ENCODE measurements around the gene NAA35.

The NAA35 gene

DNA sequence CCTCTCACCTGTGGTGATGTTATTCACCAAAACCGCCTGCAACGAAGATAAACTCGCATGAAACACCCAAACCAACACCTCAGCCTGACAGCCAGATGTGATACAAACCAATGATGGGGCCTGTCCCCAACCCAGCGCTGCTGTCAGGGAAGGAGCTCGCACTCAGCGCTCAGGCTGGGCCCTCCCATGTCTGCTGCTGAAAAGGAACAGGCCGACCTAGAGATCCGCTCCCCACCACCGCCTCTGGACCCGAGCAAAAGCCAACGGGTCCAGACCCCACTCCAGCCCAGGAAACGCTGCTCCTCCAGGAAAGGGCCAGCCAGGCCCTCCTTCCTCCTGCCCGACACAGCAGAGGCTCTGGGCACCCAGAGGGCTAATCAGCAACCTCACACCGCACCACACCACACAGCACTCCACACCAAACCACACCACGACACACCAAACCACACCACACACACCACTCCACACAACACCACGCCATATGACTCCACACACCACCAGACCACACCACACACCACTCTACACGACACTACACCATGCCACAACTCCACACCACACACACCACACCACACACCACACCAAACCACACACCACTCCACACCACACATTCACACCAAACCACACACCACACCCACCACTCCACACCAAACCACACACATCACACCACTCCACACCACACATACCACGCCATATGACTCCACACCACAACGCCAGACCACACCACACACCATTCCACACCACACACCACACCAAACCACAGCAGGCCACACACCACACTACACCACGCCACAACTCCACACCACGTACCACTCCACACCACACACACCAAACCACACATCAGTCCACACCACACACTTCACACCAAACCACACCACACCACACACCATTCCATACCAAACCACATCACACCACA lies 111.9 kb downstream of the NAA35 start:
- TF ChIP-seq, protein P1, sequence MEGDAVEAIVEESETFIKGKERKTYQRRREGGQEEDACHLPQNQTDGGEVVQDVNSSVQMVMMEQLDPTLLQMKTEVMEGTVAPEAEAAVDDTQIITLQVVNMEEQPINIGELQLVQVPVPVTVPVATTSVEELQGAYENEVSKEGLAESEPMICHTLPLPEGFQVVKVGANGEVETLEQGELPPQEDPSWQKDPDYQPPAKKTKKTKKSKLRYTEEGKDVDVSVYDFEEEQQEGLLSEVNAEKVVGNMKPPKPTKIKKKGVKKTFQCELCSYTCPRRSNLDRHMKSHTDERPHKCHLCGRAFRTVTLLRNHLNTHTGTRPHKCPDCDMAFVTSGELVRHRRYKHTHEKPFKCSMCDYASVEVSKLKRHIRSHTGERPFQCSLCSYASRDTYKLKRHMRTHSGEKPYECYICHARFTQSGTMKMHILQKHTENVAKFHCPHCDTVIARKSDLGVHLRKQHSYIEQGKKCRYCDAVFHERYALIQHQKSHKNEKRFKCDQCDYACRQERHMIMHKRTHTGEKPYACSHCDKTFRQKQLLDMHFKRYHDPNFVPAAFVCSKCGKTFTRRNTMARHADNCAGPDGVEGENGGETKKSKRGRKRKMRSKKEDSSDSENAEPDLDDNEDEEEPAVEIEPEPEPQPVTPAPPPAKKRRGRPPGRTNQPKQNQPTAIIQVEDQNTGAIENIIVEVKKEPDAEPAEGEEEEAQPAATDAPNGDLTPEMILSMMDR (IDR thresholded peaks at IDR 0.05; ENCODE audit: low read depth, low read length, missing control alignments): no peak
- H3K27ac ChIP-seq: no peak overlapping the region
- no peak overlapping the region for H3K4me3 ChIP-seq (ENCODE audit: low read depth, low read length)
- H3K27me3 ChIP-seq (replicated peaks): no peaks in the 10 kb centered on the region
- in situ Hi-C loops (cut with HindIII; ENCODE audit: low pct_ligation_motif_present, low sequenced_read_pairs): no loop called here
- no peaks in the 10 kb centered on the region for H3K36me3 ChIP-seq (replicated peaks)
- no peak for DNase-seq

DNA sequence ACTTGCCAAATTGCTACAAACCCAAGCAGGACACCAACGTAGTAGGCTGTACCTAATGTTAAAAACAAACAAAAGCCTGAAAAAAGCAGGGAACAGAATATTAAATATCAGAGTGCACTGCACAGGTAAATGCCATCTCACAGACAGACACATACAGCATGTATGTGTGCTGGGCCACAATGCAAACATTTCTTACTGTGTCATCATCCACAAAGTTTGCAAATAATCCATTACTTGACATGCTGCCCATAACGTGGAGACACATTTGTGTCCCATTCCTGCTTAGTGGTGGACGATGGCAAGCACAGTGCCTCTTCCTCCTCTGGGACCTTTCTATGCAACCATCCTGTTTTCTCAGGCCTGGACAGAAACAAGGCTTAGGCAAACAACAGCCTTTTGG lies 113.7 kb downstream of the NAA35 start:
- H3K4me3 ChIP-seq (ENCODE audit: low read depth, low read length): no peak overlapping the region
- TF ChIP-seq, protein P1 (IDR thresholded peaks at IDR 0.05; ENCODE audit: low read depth, low read length, missing control alignments): no peak
- no peaks in the 10 kb centered on the region for H3K27me3 ChIP-seq (replicated peaks)
- no peak for DNase-seq
- in situ Hi-C loops (cut with HindIII; ENCODE audit: low pct_ligation_motif_present, low sequenced_read_pairs): no loop called here
- no peak overlapping the region for H3K27ac ChIP-seq
- H3K36me3 ChIP-seq (replicated peaks): no peaks in the 10 kb centered on the region

DNA sequence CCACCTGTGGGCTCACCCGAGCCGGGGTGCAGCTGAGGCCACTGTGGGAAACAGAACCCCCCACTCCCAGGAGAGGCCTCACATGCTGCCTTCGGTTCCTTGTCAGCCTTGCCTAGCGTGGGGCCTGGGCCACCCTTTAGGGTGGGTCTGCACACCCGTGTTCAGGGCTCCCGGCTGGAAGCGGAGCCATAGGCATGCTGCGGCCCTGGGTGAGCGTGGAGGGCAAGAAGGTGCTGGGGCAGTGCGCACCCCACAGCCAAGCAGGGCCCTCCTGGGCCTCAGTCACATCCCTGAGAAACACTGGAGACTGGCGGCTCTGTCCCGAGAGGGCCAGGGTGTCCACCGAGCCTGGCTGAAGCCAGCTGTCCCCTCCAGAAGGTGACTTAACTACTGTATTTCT lies 116.5 kb downstream of the NAA35 start:
- TF ChIP-seq, protein P1 (IDR thresholded peaks at IDR 0.05; ENCODE audit: low read depth, low read length, missing control alignments): no peak
- in situ Hi-C loops (cut with HindIII; ENCODE audit: low pct_ligation_motif_present, low sequenced_read_pairs): no loop called here
- no peak overlapping the region for H3K4me3 ChIP-seq (ENCODE audit: low read depth, low read length)
- no peak for DNase-seq
- H3K27me3 ChIP-seq (replicated peaks): no peaks in the 10 kb centered on the region
- H3K36me3 ChIP-seq (replicated peaks): no peaks in the 10 kb centered on the region
- no peak overlapping the region for H3K27ac ChIP-seq

DNA sequence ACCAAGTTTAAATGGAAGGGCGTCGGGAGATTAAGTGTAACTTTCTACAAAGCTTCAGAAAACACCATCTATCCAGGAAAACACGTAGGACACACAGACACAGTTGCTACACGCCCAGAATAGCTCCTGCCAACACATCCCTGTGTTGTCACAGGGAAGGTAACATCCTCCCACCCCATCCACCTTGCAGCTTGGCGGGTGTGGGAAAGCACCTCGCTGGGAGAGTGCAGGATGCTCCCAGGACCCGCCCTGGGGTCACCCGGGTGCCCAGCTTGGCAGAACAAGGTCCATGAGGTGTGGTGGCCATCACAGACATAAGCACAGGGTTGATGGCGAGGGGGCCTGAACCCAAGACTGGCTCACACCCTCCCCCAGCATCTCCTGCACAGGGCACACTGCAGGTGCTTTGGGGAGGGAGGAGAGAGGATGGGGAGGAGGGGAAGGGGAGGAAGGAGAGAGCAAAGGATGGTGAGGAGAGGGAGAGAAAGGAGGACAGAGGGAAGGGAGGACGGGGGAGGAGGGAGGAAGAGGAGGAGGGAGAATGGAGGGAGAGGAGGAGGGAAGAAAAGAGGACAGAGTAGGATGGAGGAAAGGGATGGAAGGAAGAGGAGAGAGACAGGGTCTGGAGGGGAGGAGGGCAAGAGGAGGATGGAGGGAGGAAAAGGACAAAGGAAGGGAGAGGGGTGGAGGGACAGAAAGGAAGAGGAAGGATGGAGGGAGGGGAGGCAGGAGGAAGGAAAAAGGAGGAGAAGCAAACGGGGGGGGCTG lies 121.2 kb downstream of the NAA35 start:
- H3K36me3 ChIP-seq (replicated peaks): peaks cover 2% of the 10 kb centered on the region
- TF ChIP-seq, protein P1 (IDR thresholded peaks at IDR 0.05; ENCODE audit: low read depth, low read length, missing control alignments): no peak
- in situ Hi-C loops (cut with HindIII; ENCODE audit: low pct_ligation_motif_present, low sequenced_read_pairs): no loop called here
- H3K4me3 ChIP-seq (ENCODE audit: low read depth, low read length): no peak overlapping the region
- DNase-seq: no peak
- H3K27ac ChIP-seq: no peak overlapping the region
- H3K27me3 ChIP-seq (replicated peaks): no peaks in the 10 kb centered on the region

DNA sequence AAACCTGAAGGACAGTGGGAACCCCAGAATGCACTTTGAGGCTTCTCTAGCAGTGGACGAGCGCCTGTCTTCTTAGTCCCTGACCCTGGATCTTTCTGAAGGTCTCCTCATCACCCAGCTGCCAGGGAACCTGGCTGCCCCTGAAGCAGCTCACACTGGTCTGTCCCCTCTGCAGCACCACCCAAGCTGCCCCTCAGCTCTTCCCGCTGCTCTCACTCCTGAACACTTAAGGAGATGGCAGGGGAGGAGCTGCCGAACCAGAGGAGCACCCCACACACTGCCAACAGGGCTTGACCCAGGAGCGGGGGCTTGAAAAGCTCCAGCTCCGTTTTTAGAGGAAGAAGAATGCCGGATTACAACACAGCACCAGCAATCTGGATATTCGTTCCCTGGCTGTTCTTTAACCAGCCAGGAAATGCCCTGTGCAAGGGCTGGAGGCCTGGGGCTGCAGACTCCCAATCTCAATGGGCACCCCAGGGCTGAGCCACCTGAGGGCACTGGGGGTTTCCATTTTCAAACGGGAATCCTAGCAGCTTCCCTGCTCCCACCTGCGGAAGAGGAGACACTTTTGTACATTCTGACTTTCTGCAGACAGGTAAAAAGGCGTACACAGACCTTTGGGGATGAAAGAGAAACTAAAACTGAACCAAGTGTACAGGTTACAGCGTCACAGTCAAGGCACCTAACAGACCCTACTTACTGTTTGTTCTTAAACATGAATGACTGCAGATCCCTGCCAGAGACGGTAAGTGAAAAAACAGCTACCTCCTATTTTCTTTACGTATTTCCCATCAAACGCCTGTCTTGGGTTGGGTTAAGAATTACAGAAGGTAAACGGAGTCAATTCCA lies 122.1 kb downstream of the NAA35 start:
- H3K4me3 ChIP-seq (ENCODE audit: low read depth, low read length): no peak overlapping the region
- in situ Hi-C loops (cut with HindIII; ENCODE audit: low pct_ligation_motif_present, low sequenced_read_pairs): no loop called here
- DNase-seq: no peak
- no peaks in the 10 kb centered on the region for H3K27me3 ChIP-seq (replicated peaks)
- peaks cover 2% of the 10 kb centered on the region for H3K36me3 ChIP-seq (replicated peaks)
- H3K27ac ChIP-seq: no peak overlapping the region
- TF ChIP-seq, protein P1 (IDR thresholded peaks at IDR 0.05; ENCODE audit: low read depth, low read length, missing control alignments): no peak
